Ureter (tissue), 1 donor: ENCODE data around the gene CACNA1B. TPM values are rescaled to one million over a fixed set of nuclear protein-coding genes. Genes with fewer than 3 reads are reported as not detected.
"Not testable (repeated sequence)": the region's sequence is repeated elsewhere in the genome, so short reads cannot be mapped to it uniquely, and the experiment has no call there.

Experiments
- DNase-seq: peaks from one replicate; pipeline ENCODE4 v3.0.0-alpha.2; 2020; ENCODE audit warnings: low spot score
- total RNA-seq: library from RNA; stranded (reverse); gene quantifications from one replicate; pipeline ENCODE4 v1.2.4, GENCODE V29; 2023
- donor health status: DM: yes; HTN: yes; CAD: no.

Gene CACNA1B
- total RNA-seq, 1 donor from 2014 or later = 0.23 TPM

- not testable (repeated sequence) for DNase-seq
Measured at GRCh38 chr9:138113701-138114325, 236.2 kb downstream of the CACNA1B start.

GRCh38 chr9:138114501-138115245 is 237.1 kb downstream of the CACNA1B start:
- no peak for DNase-seq

- no peak for DNase-seq
Measured at GRCh38 chr9:138115506-138115905, 237.9 kb downstream of the CACNA1B start.

- DNase-seq = no peak
Measured at GRCh38 chr9:138116521-138116920, 238.9 kb downstream of the CACNA1B start.

GRCh38 chr9:138117101-138117750 is 239.6 kb downstream of the CACNA1B start:
- no peak for DNase-seq

GRCh38 chr9:138117836-138118235 is 240.3 kb downstream of the CACNA1B start:
- DNase-seq = no peak

GRCh38 chr9:138118601-138119071 is 241.1 kb downstream of the CACNA1B start:
- no peak for DNase-seq

- no peak for DNase-seq
Measured at GRCh38 chr9:138119202-138120027, 241.8 kb downstream of the CACNA1B start.

- no peak for DNase-seq
Measured at GRCh38 chr9:138120072-138120471, 242.5 kb downstream of the CACNA1B start.

- DNase-seq = no peak
Measured at GRCh38 chr9:138120511-138121437, 243.2 kb downstream of the CACNA1B start.

- DNase-seq = no peak
Measured at GRCh38 chr9:138121438-138122050, 244.0 kb downstream of the CACNA1B start.

GRCh38 chr9:138122201-138122600 is 244.6 kb downstream of the CACNA1B start:
- DNase-seq = no peak

GRCh38 chr9:138122676-138123075 is 245.1 kb downstream of the CACNA1B start:
- DNase-seq = no peak

- DNase-seq = no peak
Measured at GRCh38 chr9:138123086-138123485, 245.5 kb downstream of the CACNA1B start.

- not testable (repeated sequence) for DNase-seq
Measured at GRCh38 chr9:138126090-138126857, 248.7 kb downstream of the CACNA1B start.

- DNase-seq = not testable (repeated sequence)
Measured at GRCh38 chr9:138126858-138127584, 249.4 kb downstream of the CACNA1B start.

GRCh38 chr9:138128027-138128426 is 250.4 kb downstream of the CACNA1B start:
- not testable (repeated sequence) for DNase-seq

GRCh38 chr9:138129318-138129717 is 251.7 kb downstream of the CACNA1B start:
- DNase-seq = not testable (repeated sequence)
